Thyroid gland (tissue), 4 donors: ENCODE measurements around the gene ABCA13.

ENCODE experiments used
- POLR2A ChIP-seq, 2 donors: fragments of 450-650 bp; IDR thresholded peaks; one replicate each; pipeline ENCODE4 v1.6.1; 2017; ENCODE audit warnings: antibody characterized with exemption in 2 of 2, mild to moderate bottlenecking in 2 of 2, moderate library complexity in 1 of 2
- TF ChIP-seq, protein P1 (sequence below), 6 experiments: fragments of 200-600 bp in 3 of 6; fragments of 450-650 bp in 3 of 6; sonication (generic) in 3 of 6; IDR thresholded peaks; one replicate each; pipeline ENCODE4 v1.5.1; 2016 to 2019; ENCODE audit warnings: antibody characterized with exemption in 6 of 6, mild to moderate bottlenecking in 2 of 6, inconsistent platforms in 1 of 6, moderate library complexity in 1 of 6

DNA sequence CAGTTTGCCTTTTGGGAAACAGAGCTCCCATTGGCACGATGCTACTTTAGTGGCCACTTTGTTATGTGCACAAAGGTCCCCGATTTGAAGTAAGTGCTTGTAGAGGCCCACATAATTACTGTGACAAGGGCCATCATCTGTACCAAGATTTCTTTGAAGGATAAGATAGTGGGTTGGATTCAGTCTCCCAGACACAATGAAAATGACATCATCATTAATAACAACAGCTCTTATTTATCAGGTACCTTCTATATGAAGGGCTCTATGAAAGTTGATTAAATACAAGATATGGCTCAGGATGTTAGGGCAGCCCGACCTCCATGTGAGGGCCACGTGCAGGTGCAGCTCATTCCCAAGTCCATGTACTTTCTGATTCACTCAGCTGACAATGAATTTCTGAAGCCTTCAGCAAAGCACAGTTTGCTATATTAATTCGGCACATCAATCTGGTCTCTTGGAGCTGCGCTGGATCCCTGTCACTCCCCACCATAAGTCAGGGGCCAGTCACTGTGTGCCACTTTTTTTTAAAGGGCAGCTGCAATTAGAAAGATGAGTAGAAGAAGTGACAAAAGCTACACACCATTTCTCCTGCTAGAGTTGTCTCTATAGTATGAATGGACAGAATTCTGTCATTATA, 140.3 kb downstream of the ABCA13 start:
- TF ChIP-seq, protein P1, sequence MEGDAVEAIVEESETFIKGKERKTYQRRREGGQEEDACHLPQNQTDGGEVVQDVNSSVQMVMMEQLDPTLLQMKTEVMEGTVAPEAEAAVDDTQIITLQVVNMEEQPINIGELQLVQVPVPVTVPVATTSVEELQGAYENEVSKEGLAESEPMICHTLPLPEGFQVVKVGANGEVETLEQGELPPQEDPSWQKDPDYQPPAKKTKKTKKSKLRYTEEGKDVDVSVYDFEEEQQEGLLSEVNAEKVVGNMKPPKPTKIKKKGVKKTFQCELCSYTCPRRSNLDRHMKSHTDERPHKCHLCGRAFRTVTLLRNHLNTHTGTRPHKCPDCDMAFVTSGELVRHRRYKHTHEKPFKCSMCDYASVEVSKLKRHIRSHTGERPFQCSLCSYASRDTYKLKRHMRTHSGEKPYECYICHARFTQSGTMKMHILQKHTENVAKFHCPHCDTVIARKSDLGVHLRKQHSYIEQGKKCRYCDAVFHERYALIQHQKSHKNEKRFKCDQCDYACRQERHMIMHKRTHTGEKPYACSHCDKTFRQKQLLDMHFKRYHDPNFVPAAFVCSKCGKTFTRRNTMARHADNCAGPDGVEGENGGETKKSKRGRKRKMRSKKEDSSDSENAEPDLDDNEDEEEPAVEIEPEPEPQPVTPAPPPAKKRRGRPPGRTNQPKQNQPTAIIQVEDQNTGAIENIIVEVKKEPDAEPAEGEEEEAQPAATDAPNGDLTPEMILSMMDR (IDR thresholded peaks at IDR 0.05), result no peak
- TF ChIP-seq POLR2A (IDR thresholded peaks at IDR 0.05), result no peak
